Right atrium auricular region (tissue), 2 donors: Measurements from ENCODE around the gene PAK6. TPM values are rescaled to one million over a fixed set of nuclear protein-coding genes. Genes with fewer than 3 reads are reported as not detected.
A peak's percentile ranks its signal among the peaks of the same experiment; 100 is the strongest.

Experiments used
- DNase-seq: peaks from one replicate; pipeline ENCODE4 v3.0.0-alpha.2; 2019; ENCODE audit warnings: low spot score
- H3K27ac ChIP-seq, 2 donors: fragments of 200-600 bp; sonication (generic); 1 replicate in 1 of 2; 2 replicates in 1 of 2; pipeline ENCODE4 v1.5.1; 2016 to 2019
- H3K27me3 ChIP-seq, 2 donors: fragments of 200-600 bp; sonication (generic); one replicate each; pipeline versions ENCODE4 v1.5.1 to v1.6.0; 2017 to 2019
- H3K36me3 ChIP-seq: fragments of 200-600 bp; sonication (generic); one replicate; pipeline ENCODE4 v1.5.1; 2016
- H3K4me1 ChIP-seq, 2 donors: fragments of 200-600 bp; sonication (generic); one replicate each; pipeline versions ENCODE4 v1.5.1 to v1.6.0; 2017 to 2019
- H3K4me3 ChIP-seq, 2 donors: fragments of 200-600 bp; sonication (generic); 1 replicate in 1 of 2; 2 replicates in 1 of 2; pipeline ENCODE4 v1.5.1; 2017 to 2019; ENCODE audit warnings: mild to moderate bottlenecking in 1 of 2, moderate library complexity in 1 of 2
- H3K9me3 ChIP-seq, 2 donors: fragments of 200-600 bp; sonication (generic); one replicate each; pipeline ENCODE4 v1.5.1; 2019
- CTCF ChIP-seq, 2 donors: fragments of 200-600 bp; sonication (generic); IDR thresholded peaks; one replicate each; pipeline ENCODE4 v1.5.1; 2019; ENCODE audit warnings: antibody characterized with exemption in 2 of 2
- total RNA-seq, 2 donors: library from RNA; depleted of rRNA; stranded (reverse); fragments of >200 nt; gene quantifications; one replicate each; pipeline ENCODE4 v1.1.0, GENCODE V29; 2016

PAK6 gene
- total RNA-seq, 2 donors from 2014 or later: 15.3 to 32.5 TPM

- Histone ChIP-seq H3K27ac (no peak overlapping the region), H3K4me3 (no peak overlapping the region), H3K4me1 (no peaks in the 10 kb centered on the region), H3K27me3 (no peaks in the 10 kb centered on the region), H3K36me3 (no peaks in the 10 kb centered on the region), H3K9me3 (no peaks in the 10 kb centered on the region)
- TF ChIP-seq CTCF (IDR thresholded peaks at IDR 0.05): no peak
- no peak for DNase-seq
Observed at GRCh38 chr15:40273428-40273827, 34.6 kb downstream of the PAK6 start.

- H3K4me1 ChIP-seq: peaks cover 0 to 5% of the 10 kb centered on the region in 2 donors
- no peaks in the 10 kb centered on the region for H3K36me3 ChIP-seq
- H3K9me3 ChIP-seq: no peaks in the 10 kb centered on the region
- H3K27me3 ChIP-seq: no peaks in the 10 kb centered on the region
- peak; percentile 99 to 100 for TF ChIP-seq CTCF (IDR thresholded peaks at IDR 0.05)
- no peak overlapping the region for H3K4me3 ChIP-seq
- no peak overlapping the region for H3K27ac ChIP-seq
- DNase-seq: peak; percentile 83
Observed at GRCh38 chr15:40274350-40275274, 35.7 kb downstream of the PAK6 start.

- Histone ChIP-seq H3K27ac (no peak overlapping the region), H3K27me3 (no peaks in the 10 kb centered on the region), H3K4me1 (peaks cover 0 to 10% of the 10 kb centered on the region in 2 donors), H3K9me3 (no peaks in the 10 kb centered on the region), H3K36me3 (no peaks in the 10 kb centered on the region), H3K4me3 (no peak overlapping the region)
- TF ChIP-seq CTCF (IDR thresholded peaks at IDR 0.05): no peak
- no peak for DNase-seq
Observed at GRCh38 chr15:40275523-40275922, 36.7 kb downstream of the PAK6 start.

- Histone ChIP-seq H3K27me3 (no peaks in the 10 kb centered on the region), H3K4me3 (no peak overlapping the region), H3K27ac (no peak overlapping the region), H3K4me1 (peaks cover 0 to 10% of the 10 kb centered on the region in 2 donors), H3K36me3 (no peaks in the 10 kb centered on the region), H3K9me3 (no peaks in the 10 kb centered on the region)
- no peak for DNase-seq
- TF ChIP-seq CTCF (IDR thresholded peaks at IDR 0.05): no peak
Observed at GRCh38 chr15:40275954-40276353, 37.1 kb downstream of the PAK6 start.

- no peak overlapping the region for H3K27ac ChIP-seq
Observed at GRCh38 chr15:40276927-40277326, 38.1 kb downstream of the PAK6 start.

More at GRCh38 chr15:40276927-40277326, 38.1 kb downstream of the PAK6 start:
- Histone ChIP-seq H3K36me3 (no peaks in the 10 kb centered on the region), H3K4me1 (peaks cover 0 to 16% of the 10 kb centered on the region in 2 donors), H3K27me3 (peaks cover 0 to 6% of the 10 kb centered on the region in 2 donors), H3K9me3 (no peaks in the 10 kb centered on the region), H3K4me3 (no peak overlapping the region)
- no peak for TF ChIP-seq CTCF (IDR thresholded peaks at IDR 0.05)
- no peak for DNase-seq
